HepG2 (cell line): ENCODE data around the gene HCRTR1. TPM values are rescaled to one million over a fixed set of nuclear protein-coding genes. Genes with fewer than 3 reads are reported as not detected.

Source experiments
- ATAC-seq: fragments of 200-7000 bp; cut with Tn5 transposase; 3 replicates; pipeline ENCODE4 v1.9.1; 2020; ENCODE audit warnings: mild to moderate bottlenecking, moderate library complexity
- BruUV-seq: library from RNA; stranded (reverse); fragments of 400-500 nt; replicated peaks from 2 replicates; lab custom pipeline; 2021; lab: Mats Ljungman, UMichigan
- CTCF ChIA-PET: fragments of 300-600 bp; formaldehyde crosslinking; extraction: SDS; loops from one replicate; lab custom pipeline; 2021; ENCODE audit warnings: low total read pairs, inconsistent platforms, low intra/inter-chr PET ratio; lab: Yijun Ruan, JAX
- POLR2A ChIA-PET: fragments of 350-600 bp; sonication (Branson Sonifier 250); formaldehyde crosslinking; loops from one replicate; lab custom pipeline; 2020; ENCODE audit warnings: antibody characterized with exemption, inconsistent platforms; lab: Yijun Ruan, JAX
- DNase-seq: peaks from one replicate; pipeline ENCODE4 v3.0.0-alpha.2; 2015; ENCODE audit warnings: low spot score
- FAIRE-seq: peaks from 3 replicates; lab custom pipeline; 2011; peaks lifted over from hg19 to GRCh38; lab: Jason Lieb, UNC
- H2AFZ ChIP-seq: one replicate; pipeline ENCODE4 v1.6.1; 2011; ENCODE audit warnings: low read length, inconsistent platforms
- H3K27ac ChIP-seq: fragments of 300-600 bp; 3 replicates; pipeline ENCODE4 v1.8.0; 2011; ENCODE audit warnings: mixed run types, mild to moderate bottlenecking, mixed read lengths, low read length, inconsistent platforms; ENCODE audit not compliant: insufficient read depth; ENCODE audit errors: extremely low read length
- H3K27me3 ChIP-seq, 2 experiments: fragments of 200-600 bp in 1 of 2; 2 replicates in 1 of 2; 3 replicates in 1 of 2; pipeline versions ENCODE4 v1.6.0 to v1.8.0; 2011; ENCODE audit warnings: low read length in 2 of 2, mild to moderate bottlenecking in 2 of 2, moderate library complexity in 2 of 2, inconsistent platforms in 1 of 2; ENCODE audit not compliant: insufficient read depth in 2 of 2, control insufficient read depth in 1 of 2
- H3K36me3 ChIP-seq, 2 experiments: fragments of 200-600 bp in 1 of 2; replicated peaks in 1 of 2; 2 replicates in 1 of 2; 3 replicates in 1 of 2; pipeline versions ENCODE4 v1.5.1 to v1.8.0; 2011; ENCODE audit warnings: low read length in 2 of 2, inconsistent platforms in 1 of 2; ENCODE audit not compliant: insufficient read depth in 2 of 2, control insufficient read depth in 1 of 2
- H3K4me1 ChIP-seq: 2 replicates; pipeline ENCODE4 v1.5.1; 2012; ENCODE audit warnings: low read length, inconsistent platforms; ENCODE audit not compliant: insufficient read depth
- H3K4me2 ChIP-seq: 2 replicates; pipeline ENCODE4 v1.6.0; 2011; ENCODE audit warnings: low read depth, low read length, inconsistent platforms
- H3K4me3 ChIP-seq, 3 experiments: fragments of 200-600 bp in 1 of 3; sonication (generic), shearing (Covaris generic) in 1 of 3; replicated peaks in 1 of 3; 2 replicates each; pipeline ENCODE4 v1.5.1; 2011 to 2016; ENCODE audit warnings: low read length in 3 of 3, inconsistent platforms in 2 of 3, low read depth in 2 of 3, mild to moderate bottlenecking in 2 of 3, control low read depth in 1 of 3, mixed read lengths in 1 of 3; ENCODE audit not compliant: insufficient read depth in 1 of 3
- H3K79me2 ChIP-seq: one replicate; pipeline ENCODE4 v1.6.1; 2011; ENCODE audit warnings: low read length, inconsistent platforms; ENCODE audit not compliant: insufficient read depth
- H3K9ac ChIP-seq: 2 replicates; pipeline ENCODE4 v1.6.0; 2011; ENCODE audit warnings: mild to moderate bottlenecking, low read depth, low read length, inconsistent platforms; ENCODE audit not compliant: insufficient read depth
- H3K9me3 ChIP-seq: 2 replicates; pipeline ENCODE4 v1.5.1; 2012; ENCODE audit warnings: mild to moderate bottlenecking, low read length
- H4K20me1 ChIP-seq: 2 replicates; pipeline ENCODE4 v1.6.0; 2011; ENCODE audit warnings: inconsistent platforms, mild to moderate bottlenecking, low read length, moderate library complexity; ENCODE audit not compliant: insufficient read depth
- AHR ChIP-seq: IDR thresholded peaks from 2 replicates; pipeline ENCODE4 v1.6.1; 2018; ENCODE audit warnings: missing genetic modification reagents, missing compliant biosample characterization
- DMAP1 ChIP-seq: IDR thresholded peaks from 2 replicates; pipeline ENCODE4 v1.6.1; 2016
- HOXA9 ChIP-seq: sonication (generic); formaldehyde crosslinking; IDR thresholded peaks from 2 replicates; pipeline ENCODE4 v1.8.1; 2022; ENCODE audit warnings: missing genetic modification reagents, mild to moderate bottlenecking, moderate library complexity, borderline replicate concordance
- RFXAP ChIP-seq: sonication (generic); formaldehyde crosslinking; IDR thresholded peaks from 2 replicates; pipeline ENCODE4 v1.4.0; 2020; ENCODE audit warnings: missing genetic modification reagents, borderline replicate concordance
- RORA ChIP-seq: sonication (generic); formaldehyde crosslinking; IDR thresholded peaks from 2 replicates; pipeline ENCODE4 v1.5.0; 2020; ENCODE audit warnings: mild to moderate bottlenecking, missing genetic modification reagents, moderate library complexity
- SIN3A ChIP-seq: IDR thresholded peaks from 2 replicates; pipeline ENCODE4 v1.6.1; 2011; ENCODE audit warnings: low read depth, mild to moderate bottlenecking, control low read depth, low read length, borderline replicate concordance
- ZNF12 ChIP-seq: sonication (generic); formaldehyde crosslinking; IDR thresholded peaks from 2 replicates; pipeline ENCODE4 v1.5.0; 2020; ENCODE audit warnings: missing genetic modification reagents
- ZNF720 ChIP-seq: sonication (generic); formaldehyde crosslinking; IDR thresholded peaks from 2 replicates; pipeline ENCODE4 v1.4.0; 2020; ENCODE audit warnings: missing genetic modification reagents
- ZNF75D ChIP-seq: sonication (generic); formaldehyde crosslinking; IDR thresholded peaks from 2 replicates; pipeline ENCODE4 v1.8.1; 2023; ENCODE audit warnings: missing genetic modification reagents, mild to moderate bottlenecking, borderline replicate concordance
- ZNF850 ChIP-seq: sonication (generic); formaldehyde crosslinking; conservative IDR thresholded peaks from 2 replicates; pipeline ENCODE4 v1.9.0; 2021; ENCODE audit warnings: mild to moderate bottlenecking, missing genetic modification reagents
- ZSCAN12 ChIP-seq: sonication (generic); formaldehyde crosslinking; IDR thresholded peaks from 2 replicates; pipeline ENCODE4 v1.9.0; 2021; ENCODE audit warnings: mild to moderate bottlenecking, missing genetic modification reagents
- WGBS: methylation state at CpG from one replicate; pipeline ENCODE4 v1.1.6; 2017; ENCODE audit warnings: low lambda C conversion rate; 5-methylcytosine and 5-hydroxymethylcytosine counted together
- in situ Hi-C: cut with HindIII; loops from 2 replicates; pipeline ENCODE4 v1.10.0; 2017; ENCODE audit warnings: low pct_unique_long_range_greater_than_20kb; ENCODE audit not compliant: extremely low pct_ligation_motif_present
- intact Hi-C: fragments of 100-400 bp; cut with micrococcal nuclease; formaldehyde crosslinking; loops from one replicate; pipeline ENCODE4 v1.10.0; 2022; ENCODE audit not compliant: unreplicated experiment
- polyA plus RNA-seq, 8 experiments: library from polyadenylated mRNA; depleted of rRNA in 3 of 8; stranded (reverse) in 7 of 8; unstranded in 1 of 8; fragments of >200 nt; fragmentation: Illumina TruSeq in 4 of 8; extraction: Trizol in 4 of 8; gene quantifications; 2 replicates each; pipeline versions ENCODE4 v1.2.1 to v1.2.3, GENCODE V29; 2011 to 2016; ENCODE audit warnings: low read depth in 4 of 8, missing spikeins in 1 of 8, mixed read lengths in 1 of 8; ENCODE audit not compliant: insufficient read depth in 1 of 8
- total RNA-seq, 5 experiments: library from RNA; depleted of rRNA; stranded (reverse); fragments of >200 nt; fragmentation: Illumina TruSeq; extraction: Trizol; gene quantifications; 2 replicates each; pipeline ENCODE4 v1.2.3, GENCODE V29; 2016; ENCODE audit warnings: low read depth in 1 of 5
- TF ChIP-seq, protein P1 (sequence below): sonication (generic); formaldehyde crosslinking; IDR thresholded peaks from 2 replicates; pipeline ENCODE4 v1.4.0; 2020; ENCODE audit warnings: mild to moderate bottlenecking, missing genetic modification reagents

HCRTR1 gene
- total and polyA plus RNA-seq, 2 of the 13 experiments (the other 11 are each of a cell fraction or from before 2014, with no cell fraction given): not detected

DNA sequence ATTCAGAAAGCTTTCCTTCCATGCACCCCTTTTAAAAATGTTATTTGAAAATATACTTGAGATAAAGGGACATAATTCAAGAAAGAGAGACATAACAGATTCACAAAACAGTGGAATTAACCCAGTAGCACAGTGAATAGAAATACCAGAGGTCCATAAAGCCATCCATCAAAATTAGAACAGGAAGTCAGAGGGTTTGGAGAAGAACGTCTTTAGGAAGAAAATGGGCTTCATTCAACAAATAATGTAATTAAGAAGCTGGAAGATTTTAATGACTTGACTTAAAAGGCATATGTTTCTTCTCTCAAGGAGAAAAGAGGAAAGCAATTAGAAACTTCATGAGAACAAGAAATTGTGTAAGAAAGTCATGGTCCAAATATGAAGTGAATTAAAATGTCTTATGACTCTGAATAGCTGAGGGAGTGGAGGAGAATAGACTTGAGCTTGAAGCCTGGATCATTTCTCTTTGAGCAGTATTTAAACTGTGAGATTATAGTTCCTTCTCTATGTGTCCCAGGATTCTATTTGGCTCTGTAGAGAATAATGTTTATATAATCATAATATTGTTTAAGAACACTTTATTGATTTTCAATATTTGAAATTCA, 7.9 kb upstream of the HCRTR1 start:
- FAIRE-seq: no peak
- no peak for DNase-seq
- Histone ChIP-seq H3K9me3 (no peaks in the 10 kb centered on the region), H4K20me1 (no peaks in the 10 kb centered on the region), H3K4me2 (no peak overlapping the region), H3K27me3 (peaks cover under 1 to 33% of the 10 kb centered on the region in 2 experiments; a peak in 3 of 5 replicates), H2AFZ (no peak overlapping the region), H3K36me3 (no peaks in the 10 kb centered on the region), H3K4me1 (peaks cover 7% of the 10 kb centered on the region; the same call in 1 of the 2 replicates), H3K27ac (no peak overlapping the region), H3K4me3 (no peak overlapping the region), H3K79me2 (no peaks in the 10 kb centered on the region), H3K9ac (no peak overlapping the region)
- intact Hi-C loops: no loop called here
- no peak for ATAC-seq
- POLR2A ChIA-PET: no interaction called here
- WGBS: 2% methylated on average over 1 of the region's 1 CpG
- no TSS peak for BruUV-seq
- CTCF ChIA-PET: no interaction called here
- no peak for TF ChIP-seq ZNF720 (CRISPR knock-in tag)
- no peak for TF ChIP-seq ZNF12 (CRISPR knock-in tag)
- TF ChIP-seq, protein P1, sequence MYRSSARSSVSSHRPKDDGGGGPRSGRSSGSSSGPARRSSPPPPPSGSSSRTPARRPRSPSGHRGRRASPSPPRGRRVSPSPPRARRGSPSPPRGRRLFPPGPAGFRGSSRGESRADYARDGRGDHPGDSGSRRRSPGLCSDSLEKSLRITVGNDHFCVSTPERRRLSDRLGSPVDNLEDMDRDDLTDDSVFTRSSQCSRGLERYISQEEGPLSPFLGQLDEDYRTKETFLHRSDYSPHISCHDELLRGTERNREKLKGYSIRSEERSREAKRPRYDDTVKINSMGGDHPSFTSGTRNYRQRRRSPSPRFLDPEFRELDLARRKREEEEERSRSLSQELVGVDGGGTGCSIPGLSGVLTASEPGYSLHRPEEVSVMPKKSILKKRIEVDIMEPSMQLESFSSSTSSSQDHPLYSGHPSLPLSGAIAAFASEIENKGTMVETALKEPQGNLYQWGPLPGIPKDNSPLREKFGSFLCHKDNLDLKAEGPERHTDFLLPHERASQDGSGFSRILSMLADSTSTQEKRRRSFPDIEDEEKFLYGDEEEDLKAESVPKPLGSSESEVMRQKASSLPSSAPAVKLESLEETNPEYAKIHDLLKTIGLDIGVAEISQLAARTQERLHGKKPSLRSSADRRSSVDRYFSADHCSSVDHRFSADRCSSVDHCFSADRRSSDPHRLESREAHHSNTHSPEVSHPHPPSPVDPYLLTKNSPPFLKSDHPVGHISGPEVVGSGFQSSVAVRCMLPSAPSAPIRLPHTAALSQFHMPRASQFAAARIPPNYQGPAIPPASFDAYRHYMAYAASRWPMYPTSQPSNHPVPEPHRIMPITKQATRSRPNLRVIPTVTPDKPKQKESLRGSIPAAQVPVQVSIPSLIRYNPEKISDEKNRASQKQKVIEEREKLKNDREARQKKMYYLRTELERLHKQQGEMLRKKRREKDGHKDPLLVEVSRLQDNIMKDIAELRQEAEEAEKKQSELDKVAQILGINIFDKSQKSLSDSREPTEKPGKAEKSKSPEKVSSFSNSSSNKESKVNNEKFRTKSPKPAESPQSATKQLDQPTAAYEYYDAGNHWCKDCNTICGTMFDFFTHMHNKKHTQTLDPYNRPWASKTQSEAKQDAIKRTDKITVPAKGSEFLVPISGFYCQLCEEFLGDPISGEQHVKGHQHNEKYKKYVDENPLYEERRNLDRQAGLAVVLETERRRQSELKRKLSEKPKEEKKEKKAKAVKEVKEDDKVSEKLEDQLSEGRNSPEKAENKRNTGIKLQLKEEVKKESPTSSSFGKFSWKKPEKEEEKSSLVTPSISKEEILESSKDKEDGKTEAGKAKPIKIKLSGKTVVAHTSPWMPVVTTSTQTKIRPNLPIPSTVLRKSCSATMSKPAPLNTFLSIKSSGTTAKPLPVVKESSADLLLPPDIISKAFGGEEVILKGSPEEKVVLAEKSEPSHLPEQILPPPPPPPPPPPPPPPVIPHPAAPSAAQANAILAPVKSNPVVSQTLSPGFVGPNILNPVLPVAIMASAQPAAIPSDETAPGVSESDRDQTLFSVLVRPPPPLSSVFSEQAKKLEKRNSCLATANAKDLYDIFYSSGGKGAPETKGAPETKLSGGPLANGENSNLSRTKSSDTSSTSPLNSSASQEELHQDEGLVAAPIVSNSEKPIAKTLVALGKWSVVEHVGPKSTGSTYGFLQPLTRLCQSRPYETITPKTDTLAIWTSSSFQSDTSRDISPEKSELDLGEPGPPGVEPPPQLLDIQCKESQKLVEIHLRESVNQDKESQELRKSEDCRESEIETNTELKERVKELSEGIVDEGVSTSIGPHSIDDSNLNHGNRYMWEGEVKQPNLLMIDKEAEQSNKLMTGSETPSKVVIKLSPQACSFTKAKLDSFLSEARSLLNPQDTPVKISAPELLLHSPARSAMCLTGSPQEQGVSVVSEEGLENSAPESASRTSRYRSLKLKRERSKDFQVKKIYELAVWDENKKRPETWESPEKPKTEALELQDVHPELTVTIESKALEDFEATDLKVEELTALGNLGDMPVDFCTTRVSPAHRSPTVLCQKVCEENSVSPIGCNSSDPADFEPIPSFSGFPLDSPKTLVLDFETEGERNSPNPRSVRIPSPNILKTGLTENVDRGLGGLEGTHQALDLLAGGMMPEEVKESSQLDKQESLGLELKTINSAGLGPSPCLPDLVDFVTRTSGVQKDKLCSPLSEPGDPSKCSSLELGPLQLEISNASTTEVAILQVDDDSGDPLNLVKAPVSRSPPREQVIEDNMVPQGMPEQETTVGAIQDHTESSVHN (CRISPR knock-in tag): no peak
- no peak for TF ChIP-seq RFXAP (CRISPR knock-in tag)
- TF ChIP-seq ZSCAN12 (CRISPR knock-in tag): no peak
- no peak for TF ChIP-seq HOXA9 (CRISPR knock-in tag)
- no peak for TF ChIP-seq ZNF75D
- TF ChIP-seq DMAP1 (CRISPR knock-in tag): no peak
- TF ChIP-seq SIN3A: no peak
- TF ChIP-seq RORA: no peak
- TF ChIP-seq AHR: no peak
- no peak for TF ChIP-seq ZNF850 (CRISPR knock-in tag)
- in situ Hi-C loops: no loop called here
